NCI-H146 treated with DMSO at 0.1 percent for 48 hours (cell line): Measurements from ENCODE around the gene NSL1.

ENCODE experiments used
- DNase-seq: peaks from one replicate; lab custom pipeline; 2025; ENCODE audit not compliant: unreplicated experiment; lab: John Stamatoyannopoulos, UW

Gene NSL1

DNA sequence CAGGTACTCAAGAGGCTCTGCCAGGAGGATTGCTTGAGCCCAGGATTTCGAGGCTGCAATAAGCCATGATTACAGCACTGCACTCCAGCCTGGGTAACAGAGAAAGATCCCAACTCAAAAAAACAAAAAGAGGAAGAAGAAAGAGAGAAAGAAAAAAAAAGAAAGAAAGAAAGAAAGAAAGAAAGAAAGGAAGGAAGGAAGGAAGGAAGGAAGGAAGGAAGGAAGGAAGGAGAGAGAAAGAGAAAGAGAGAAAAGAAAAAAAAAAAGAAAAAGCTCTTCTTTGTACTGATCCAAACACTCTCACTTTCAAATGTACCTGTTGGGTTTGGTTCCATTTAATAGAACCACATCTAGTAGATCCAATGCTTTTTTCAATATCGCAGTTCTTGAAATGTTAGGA lies 103.8 kb downstream of the NSL1 start:
- DNase-seq: no peak

DNA sequence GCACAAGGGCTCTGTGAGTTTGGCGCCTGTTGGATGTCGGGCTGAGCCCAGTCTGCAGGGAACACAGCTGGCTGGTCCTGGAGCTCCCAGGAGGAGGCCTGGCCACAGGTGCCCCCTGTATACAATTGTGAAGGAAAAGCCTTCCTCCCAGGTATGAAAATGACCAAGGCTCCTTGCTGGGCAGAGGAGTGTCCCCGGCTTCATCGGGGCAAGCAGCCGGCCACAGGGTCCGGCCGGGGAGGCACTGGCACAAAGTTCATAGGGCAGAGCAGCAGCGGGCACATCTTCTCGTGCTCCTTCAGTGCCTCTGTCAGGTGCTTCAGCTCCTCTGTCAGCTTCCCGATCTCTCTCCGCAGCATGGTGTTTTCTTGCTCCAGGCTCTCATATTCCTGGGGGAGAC lies 105.0 kb downstream of the NSL1 start:
- no peak for DNase-seq

DNA sequence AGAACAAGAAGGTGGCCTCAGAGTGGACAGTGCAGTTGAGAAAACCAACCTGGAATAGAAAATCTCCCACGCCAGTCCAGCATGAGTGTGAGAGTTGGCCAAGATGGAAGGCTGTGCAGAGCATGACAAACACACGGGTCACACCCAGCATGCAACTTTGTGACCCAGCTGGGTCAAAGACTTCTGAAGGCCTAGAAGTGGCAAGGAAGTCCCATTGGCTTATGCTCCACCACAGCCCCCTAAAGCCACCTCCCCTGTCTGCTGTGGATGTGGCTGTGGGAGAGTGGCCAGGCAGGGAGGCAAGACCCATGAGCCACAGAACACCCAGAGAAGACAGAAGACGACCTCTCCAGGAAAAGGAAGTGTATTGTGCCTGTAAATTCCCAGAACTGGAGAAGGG lies 105.5 kb downstream of the NSL1 start:
- no peak for DNase-seq

DNA sequence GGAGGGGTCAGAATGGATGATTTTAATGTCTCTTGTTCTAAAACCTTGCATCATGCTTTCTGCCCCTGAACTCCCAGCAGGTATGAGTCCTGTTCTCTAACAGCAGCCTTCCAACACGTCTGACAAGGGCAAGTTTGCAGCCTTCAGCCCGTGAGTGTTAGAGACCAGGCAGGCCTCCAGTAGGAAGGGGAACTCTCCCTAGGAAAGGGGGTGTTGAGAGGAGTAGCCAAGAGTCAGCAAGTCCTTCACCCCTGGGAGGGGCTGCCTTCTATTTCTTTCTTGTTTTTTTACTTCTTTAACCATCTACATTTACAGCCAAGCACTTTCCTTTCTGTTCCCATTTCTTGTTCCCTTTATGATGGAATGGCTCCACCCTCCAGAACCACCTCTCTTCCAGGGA lies 106.1 kb downstream of the NSL1 start:
- DNase-seq: no peak

DNA sequence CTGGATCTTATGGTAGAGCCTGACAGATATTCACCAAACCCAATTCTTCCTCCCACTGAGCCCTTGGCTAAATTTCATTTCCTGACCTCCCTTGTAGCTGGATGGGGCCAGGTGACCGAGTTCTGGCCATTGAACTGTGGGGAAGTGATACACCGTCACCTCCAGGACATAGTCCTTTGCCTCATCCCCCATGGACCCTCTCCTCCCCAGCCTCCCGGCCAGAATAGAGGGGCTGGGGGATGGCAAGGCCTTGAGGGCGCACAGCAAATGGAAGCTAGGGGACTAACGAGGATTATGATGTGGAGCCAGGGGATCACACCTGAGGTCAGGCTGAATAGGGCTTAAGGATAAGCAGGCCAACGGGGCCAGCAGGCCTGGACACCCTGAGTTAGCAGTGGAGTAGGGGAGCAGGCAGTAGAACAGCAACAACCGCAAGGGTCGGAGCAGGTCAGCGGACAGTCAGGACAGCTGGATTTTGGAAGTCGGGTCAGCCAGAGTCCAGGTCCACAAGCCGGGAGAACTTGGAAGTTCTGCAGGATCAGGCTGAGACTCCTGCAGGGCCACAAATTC lies 107.0 kb downstream of the NSL1 start:
- no peak for DNase-seq

DNA sequence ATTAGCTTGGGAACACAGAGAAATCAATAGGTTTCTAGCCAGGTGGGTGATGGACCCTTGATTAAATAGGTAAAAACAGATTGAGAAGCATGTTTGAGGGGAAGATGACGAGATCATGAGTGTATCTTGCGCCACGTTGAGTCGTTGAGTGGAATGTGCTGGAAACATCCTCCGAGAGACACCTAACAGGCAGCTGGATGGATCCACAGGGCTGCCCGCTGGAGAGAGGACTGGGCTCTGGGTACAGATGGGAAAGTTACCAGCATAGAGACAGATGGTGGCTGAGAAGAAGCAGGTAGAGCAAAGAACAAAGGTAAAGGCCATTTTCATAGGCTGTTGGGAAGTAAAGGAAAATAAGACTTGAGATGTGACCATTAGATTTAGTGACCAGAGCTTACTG lies 107.5 kb downstream of the NSL1 start:
- no peak for DNase-seq

DNA sequence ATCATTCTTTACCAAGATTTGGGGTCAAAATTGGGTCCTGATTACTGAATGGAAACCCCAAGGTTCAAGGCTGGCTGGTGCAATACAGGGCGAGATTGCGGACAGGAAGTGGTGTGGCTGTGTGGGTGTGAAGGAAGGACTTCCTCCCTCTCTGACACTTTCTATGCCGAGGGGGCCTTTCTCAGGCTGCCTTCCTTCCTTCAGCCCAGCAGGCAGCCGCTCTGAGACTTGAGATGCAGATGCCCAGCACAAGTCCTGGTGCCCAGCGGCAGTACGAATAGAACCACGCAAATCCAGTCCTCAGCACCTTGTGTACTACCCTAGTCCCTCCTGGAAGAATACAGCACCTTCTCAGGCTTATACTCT lies 108.2 kb downstream of the NSL1 start:
- DNase-seq: no peak

DNA sequence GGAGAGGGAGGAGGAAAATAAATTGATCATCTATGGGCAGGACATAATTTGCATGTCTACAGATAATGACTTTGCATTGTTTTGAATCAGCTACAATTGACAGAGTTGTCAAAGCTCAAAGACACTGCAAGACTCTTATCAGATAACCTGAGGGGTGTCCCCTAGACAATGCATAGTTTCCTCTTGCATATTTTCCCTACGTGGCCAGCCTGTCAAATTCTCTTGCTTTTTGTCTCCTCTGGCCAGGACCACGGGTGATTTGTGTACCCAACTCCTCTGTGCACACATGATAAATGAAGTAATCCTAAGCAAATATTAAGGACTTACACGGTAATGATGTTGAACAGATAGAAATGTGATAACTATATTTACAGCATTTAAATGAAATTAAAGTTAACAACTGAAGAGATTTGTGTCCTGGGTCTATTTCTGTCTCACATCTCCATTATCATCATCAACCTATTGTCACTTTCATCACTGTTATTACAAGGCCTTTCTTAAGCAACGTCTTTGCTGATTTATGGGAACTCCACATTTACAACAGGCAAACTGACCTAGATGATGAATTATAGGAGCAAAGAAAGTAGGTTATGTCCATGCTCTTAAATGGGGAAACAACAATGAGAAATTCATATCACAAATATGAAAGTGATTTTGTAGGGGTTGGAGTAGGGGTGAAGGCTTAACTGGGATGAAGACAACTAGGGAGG lies 110.7 kb downstream of the NSL1 start:
- peak; percentile 87 for DNase-seq

DNA sequence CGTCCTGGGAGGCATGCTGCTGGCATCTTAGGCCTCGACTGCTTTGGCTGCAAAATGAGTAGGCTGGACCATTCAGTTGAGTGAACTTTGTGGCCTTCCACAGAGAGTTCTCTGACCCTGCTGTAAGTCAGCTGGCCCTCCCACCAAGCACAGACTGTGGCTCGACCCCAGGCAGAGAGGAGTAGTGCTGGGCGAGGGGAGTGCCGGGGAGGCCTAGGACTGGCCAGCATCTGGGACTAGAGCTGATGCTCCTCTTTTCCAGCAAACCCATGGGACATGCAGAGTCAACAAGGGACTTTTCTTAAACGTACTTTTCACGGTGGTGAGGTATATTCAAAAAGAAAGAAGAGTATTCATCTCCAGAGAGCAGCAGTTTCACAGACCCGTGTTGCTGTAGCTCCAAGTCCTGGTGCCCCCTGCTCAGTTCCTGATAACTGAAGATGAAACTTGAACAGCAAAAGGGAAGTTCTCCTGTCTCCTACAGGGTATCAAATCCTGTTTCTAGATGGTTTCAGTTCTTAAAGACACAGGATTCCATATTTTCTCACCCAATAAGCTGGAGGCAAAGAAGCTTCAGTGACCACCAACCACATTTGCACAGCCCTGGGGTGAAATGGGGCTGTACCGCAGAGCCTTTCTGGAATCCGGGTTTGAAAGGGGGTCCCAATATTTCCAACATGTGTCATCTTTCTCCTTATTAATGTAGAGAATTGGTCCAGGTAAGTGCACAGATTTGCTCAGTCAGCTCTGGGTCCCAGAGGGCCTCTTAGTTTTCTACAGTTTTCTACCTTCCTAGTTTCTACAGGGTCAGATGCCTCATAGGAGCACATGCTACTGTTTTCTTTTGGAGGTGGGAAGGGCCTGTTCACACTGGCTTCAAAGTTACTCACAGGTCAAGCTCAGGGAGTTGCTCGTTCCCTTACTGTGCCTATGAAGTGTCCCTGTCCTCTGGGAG lies 112.8 kb downstream of the NSL1 start:
- DNase-seq: no peak

DNA sequence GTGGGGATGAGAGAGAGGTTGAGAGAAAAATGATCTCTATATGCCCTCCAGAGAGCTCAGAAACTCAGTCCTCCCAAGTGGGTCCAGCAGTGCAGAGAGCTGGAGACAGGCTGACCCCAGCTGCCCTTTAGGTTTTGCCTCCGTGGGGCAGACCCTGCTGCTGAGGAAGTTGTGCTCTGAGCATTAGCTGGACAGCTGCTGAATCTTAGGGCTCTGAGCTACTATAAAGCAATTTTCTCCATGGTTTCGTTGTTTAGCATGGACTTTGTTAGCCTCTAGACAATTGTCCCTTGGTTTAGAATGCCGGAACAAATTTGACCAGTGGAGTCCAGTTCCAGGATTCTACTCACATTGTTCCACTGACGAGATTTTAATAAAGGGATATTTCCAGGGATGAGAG lies 114.0 kb downstream of the NSL1 start:
- no peak for DNase-seq

DNA sequence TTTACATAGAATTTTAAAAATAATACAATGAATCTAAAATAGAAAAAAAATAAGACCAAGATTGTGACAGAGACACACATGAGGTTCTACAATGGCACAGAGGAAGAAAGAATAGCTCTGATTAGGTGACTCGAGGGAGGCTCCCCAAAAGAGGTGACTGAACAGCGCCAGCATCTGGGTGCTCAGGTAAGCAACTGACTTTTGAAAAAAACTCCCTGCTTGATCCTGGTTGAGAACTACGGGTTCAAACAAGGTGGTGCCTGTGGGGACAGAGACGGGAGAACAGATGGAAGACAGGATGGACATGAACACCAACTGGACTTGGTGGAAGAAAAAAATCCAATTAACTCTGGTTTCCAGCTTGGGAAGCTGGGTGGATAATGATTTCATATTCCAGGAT lies 114.4 kb downstream of the NSL1 start:
- no peak for DNase-seq
